Naive thymus-derived CD4-positive, alpha-beta T cell (primary cell): ENCODE measurements around the gene UVRAG. TPM values are rescaled to one million over a fixed set of nuclear protein-coding genes. Genes with fewer than 3 reads are reported as not detected.
"Not testable (repeated sequence)": the region's sequence is repeated elsewhere in the genome, so short reads cannot be mapped to it uniquely, and the experiment has no call there.

ENCODE experiments used
- ATAC-seq: fragments of 150-1000 bp; cut with Tn5 transposase; 2 replicates; pipeline ENCODE4 v1.10.0; 2021; ENCODE audit warnings: mild to moderate bottlenecking, moderate library complexity
- CTCF ChIA-PET: fragments of 350-600 bp; sonication (Branson Sonifier 250); formaldehyde crosslinking; loops from one replicate; lab custom pipeline; 2021; ENCODE audit warnings: antibody characterized with exemption; lab: Charles Lee
- POLR2A ChIA-PET: fragments of 350-600 bp; sonication (Branson Sonifier 250); formaldehyde crosslinking; loops from one replicate; lab custom pipeline; 2021; ENCODE audit warnings: antibody characterized with exemption, inconsistent platforms; lab: Charles Lee
- DNase-seq, 9 donors: peaks; one replicate each; pipeline versions ENCODE4 v3.0.0 to v3.0.0-alpha.2; 2020 to 2022; ENCODE audit warnings: mixed read lengths in 1 of 9
- H3K27ac ChIP-seq: one replicate; pipeline ENCODE4 v1.7.0; 2013; ENCODE audit warnings: mild to moderate bottlenecking, low read depth, low read length, moderate library complexity
- H3K27me3 ChIP-seq, 2 donors: one replicate each; pipeline ENCODE4 v1.7.0; 2013; ENCODE audit warnings: low read length in 2 of 2, mild to moderate bottlenecking in 2 of 2, moderate library complexity in 2 of 2; ENCODE audit not compliant: control insufficient read depth in 2 of 2, insufficient read depth in 2 of 2
- H3K36me3 ChIP-seq, 3 experiments: 1 replicate in 2 of 3; 2 replicates in 1 of 3; pipeline ENCODE4 v1.7.0; 2013; ENCODE audit warnings: low read length in 3 of 3, mild to moderate bottlenecking in 3 of 3, moderate library complexity in 1 of 3; ENCODE audit not compliant: insufficient read depth in 3 of 3, control insufficient read depth in 2 of 3
- H3K4me1 ChIP-seq, 2 donors: one replicate each; pipeline ENCODE4 v1.7.0; 2013; ENCODE audit warnings: low read length in 2 of 2, mild to moderate bottlenecking in 2 of 2, moderate library complexity in 1 of 2; ENCODE audit not compliant: control insufficient read depth in 2 of 2, insufficient read depth in 2 of 2
- H3K4me3 ChIP-seq: 2 replicates; pipeline ENCODE4 v1.7.0; 2013; ENCODE audit warnings: mild to moderate bottlenecking, low read length
- H3K9me3 ChIP-seq, 3 experiments: 1 replicate in 2 of 3; 2 replicates in 1 of 3; pipeline ENCODE4 v1.7.0; 2013; ENCODE audit warnings: low read length in 3 of 3; ENCODE audit not compliant: control insufficient read depth in 2 of 3
- H3K27ac Mint-ChIP-seq, 9 donors: one replicate each; pipeline ENCODE4 v1.8.0; 2020 to 2022; ENCODE audit warnings: mixed read lengths in 9 of 9, mild to moderate bottlenecking in 8 of 9, moderate library complexity in 5 of 9, inconsistent platforms in 2 of 9
- H3K27me3 Mint-ChIP-seq, 5 donors: one replicate each; pipeline ENCODE4 v1.8.0; 2021 to 2022; ENCODE audit warnings: mixed read lengths in 5 of 5, mild to moderate bottlenecking in 1 of 5
- H3K36me3 Mint-ChIP-seq, 5 donors: one replicate each; pipeline ENCODE4 v1.8.0; 2020 to 2022; ENCODE audit warnings: mixed read lengths in 5 of 5, mild to moderate bottlenecking in 3 of 5, inconsistent platforms in 1 of 5
- H3K4me1 Mint-ChIP-seq, 7 donors: one replicate each; pipeline ENCODE4 v1.8.0; 2020 to 2022; ENCODE audit warnings: mixed read lengths in 7 of 7, mild to moderate bottlenecking in 3 of 7, inconsistent platforms in 1 of 7
- H3K4me3 Mint-ChIP-seq, 10 donors: one replicate each; pipeline ENCODE4 v1.8.0; 2020 to 2022; ENCODE audit warnings: mild to moderate bottlenecking in 10 of 10, mixed read lengths in 10 of 10, moderate library complexity in 6 of 10, inconsistent platforms in 2 of 10
- H3K9me3 Mint-ChIP-seq, 11 donors: one replicate each; pipeline ENCODE4 v1.8.0; 2020 to 2022; ENCODE audit warnings: mixed read lengths in 11 of 11, mild to moderate bottlenecking in 4 of 11, inconsistent platforms in 1 of 11, moderate library complexity in 1 of 11
- intact Hi-C, 2 donors: fragments of 100-400 bp; cut with micrococcal nuclease; formaldehyde crosslinking; loops; one replicate each; pipeline ENCODE4 v1.15.1; 2023
- polyA plus RNA-seq, 2 donors: library from polyadenylated mRNA; unstranded; fragments of 300-500 nt; fragmentation: Illumina TruSeq; gene quantifications; one replicate each; pipeline ENCODE4 v1.2.3, GENCODE V29; 2021
- total RNA-seq, 6 experiments: library from RNA in 5 of 6; stranded (reverse) in 5 of 6; gene quantifications; 1 replicate in 5 of 6; 2 replicates in 1 of 6; pipeline ENCODE4 v1.2.3 and lab custom pipeline; 2021 to 2026

The UVRAG gene
- total and polyA plus RNA-seq, 7 experiments from 2014 or later: 12.3 to 46.1 (median 24.6) TPM

DNA sequence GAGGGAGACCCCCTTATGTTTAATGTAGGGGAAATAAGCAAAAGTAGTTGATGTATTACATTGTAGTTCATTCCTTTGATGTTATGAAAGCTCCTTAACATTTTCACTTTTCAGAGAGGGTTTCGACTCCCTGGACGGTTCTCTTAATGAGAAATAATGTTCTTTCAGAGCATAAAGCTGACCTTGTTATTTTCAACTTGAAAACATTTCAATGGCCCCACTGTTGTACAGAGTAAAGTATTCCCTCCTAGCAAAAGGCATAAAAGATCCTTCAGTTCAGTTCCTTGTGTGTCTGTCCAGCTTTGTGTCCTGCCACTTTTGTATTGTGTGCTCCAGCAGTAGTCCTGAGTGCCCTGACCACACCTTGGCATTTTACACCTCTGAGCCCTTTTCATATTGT lies 63.9 kb downstream of the UVRAG start:
- H3K36me3 ChIP-seq: peaks cover 0 to 11% (median 4%) of the 10 kb centered on the region in 3 experiments
- intact Hi-C loops: no loop called here
- no peaks in the 10 kb centered on the region for H3K4me1 ChIP-seq
- Mint-ChIP-seq H3K27ac (peak overlapping the region in 1 of 9 donors; percentile 62), H3K4me1 (peaks cover 2 to 19% (median 10%) of the 10 kb centered on the region in 7 donors), H3K27me3 (no peaks in the 10 kb centered on the region), H3K9me3 (no peaks in the 10 kb centered on the region), H3K36me3 (peaks cover 0 to 25% (median 16%) of the 10 kb centered on the region in 5 donors), H3K4me3 (no peak overlapping the region)
- DNase-seq: no peak
- no peak overlapping the region for H3K27ac ChIP-seq
- ATAC-seq: no peak
- POLR2A ChIA-PET: no interaction called here
- CTCF ChIA-PET: interaction anchor here (0.6 to 0.7 kb wide), 2 partner anchors 80 to 1187 kb away, joined by 3 to 4 read pairs; no protein-coding TSS in a partner anchor
- H3K4me3 ChIP-seq: no peak overlapping the region
- no peaks in the 10 kb centered on the region for H3K27me3 ChIP-seq
- no peaks in the 10 kb centered on the region for H3K9me3 ChIP-seq

DNA sequence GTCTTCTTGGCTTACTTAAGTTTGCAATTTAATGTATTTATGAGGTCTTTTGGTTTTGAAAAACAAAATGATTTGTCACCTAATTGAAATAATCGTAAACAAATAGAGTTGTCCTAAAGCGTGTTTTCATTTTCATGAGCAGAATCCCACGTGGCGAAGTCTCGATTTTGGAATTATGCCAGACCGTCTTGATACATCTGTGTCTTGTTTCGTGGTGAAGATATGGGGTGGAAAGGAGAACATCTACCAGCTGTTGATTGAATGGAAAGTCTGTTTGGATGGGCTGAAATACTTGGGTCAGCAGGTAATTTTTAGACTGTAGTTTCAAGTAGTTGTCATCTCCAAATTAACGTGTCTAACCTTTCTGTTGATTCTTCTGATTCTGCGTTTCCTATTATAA lies 64.7 kb downstream of the UVRAG start:
- no peak overlapping the region for H3K4me3 ChIP-seq
- POLR2A ChIA-PET: no interaction called here

DNA sequence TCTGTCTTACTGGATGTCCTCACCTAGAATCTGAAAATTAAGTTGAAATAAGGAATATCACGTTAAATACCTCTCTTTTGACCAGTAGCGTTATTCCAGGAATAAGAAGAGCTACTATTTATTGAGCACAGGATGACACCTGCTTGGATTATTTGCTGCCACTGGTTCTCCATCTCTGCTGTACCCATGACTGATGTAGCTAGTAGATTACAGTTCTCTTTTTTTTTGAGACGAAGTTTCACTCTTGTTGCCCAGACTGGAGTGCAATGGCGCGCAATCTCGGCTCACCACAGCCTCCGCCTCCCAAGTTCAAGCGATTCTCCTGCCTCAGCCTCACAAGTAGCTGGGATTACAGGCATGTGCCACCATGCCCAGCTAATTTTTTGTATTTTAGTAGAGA lies 65.3 kb downstream of the UVRAG start:
- ATAC-seq, H3K9me3 Mint-ChIP-seq, CTCF ChIA-PET, intact Hi-C loops, H3K27me3 ChIP-seq, DNase-seq, H3K27ac Mint-ChIP-seq, H3K9me3 ChIP-seq, H3K27me3 Mint-ChIP-seq, H3K27ac ChIP-seq, H3K4me3 ChIP-seq, H3K4me1 ChIP-seq, POLR2A ChIA-PET, H3K4me3 Mint-ChIP-seq: not testable (repeated sequence)
- H3K36me3 ChIP-seq: peaks cover 0 to 11% (median 4%) of the 10 kb centered on the region in 3 experiments
- peaks cover 0 to 20% (median 11%) of the 10 kb centered on the region in 7 donors for H3K4me1 Mint-ChIP-seq
- H3K36me3 Mint-ChIP-seq: peaks cover 0 to 25% (median 16%) of the 10 kb centered on the region in 5 donors

More for the DNA sequence above, 64.7 kb downstream of the UVRAG start:
- no peaks in the 10 kb centered on the region for H3K4me1 ChIP-seq
- H3K36me3 Mint-ChIP-seq: peaks cover 0 to 25% (median 16%) of the 10 kb centered on the region in 5 donors
- CTCF ChIA-PET: no interaction called here
- no peaks in the 10 kb centered on the region for H3K9me3 ChIP-seq
- H3K4me1 Mint-ChIP-seq: peaks cover 0 to 20% (median 12%) of the 10 kb centered on the region in 7 donors
- no peaks in the 10 kb centered on the region for H3K27me3 ChIP-seq
- H3K27ac ChIP-seq: no peak overlapping the region
- ATAC-seq (no peak), DNase-seq (no peak)
- no peak overlapping the region for H3K27ac Mint-ChIP-seq
- intact Hi-C loops: no loop called here
- H3K9me3 Mint-ChIP-seq: no peaks in the 10 kb centered on the region
- no peaks in the 10 kb centered on the region for H3K27me3 Mint-ChIP-seq
- no peak overlapping the region for H3K4me3 Mint-ChIP-seq
- peaks cover 0 to 11% (median 4%) of the 10 kb centered on the region in 3 experiments for H3K36me3 ChIP-seq

DNA sequence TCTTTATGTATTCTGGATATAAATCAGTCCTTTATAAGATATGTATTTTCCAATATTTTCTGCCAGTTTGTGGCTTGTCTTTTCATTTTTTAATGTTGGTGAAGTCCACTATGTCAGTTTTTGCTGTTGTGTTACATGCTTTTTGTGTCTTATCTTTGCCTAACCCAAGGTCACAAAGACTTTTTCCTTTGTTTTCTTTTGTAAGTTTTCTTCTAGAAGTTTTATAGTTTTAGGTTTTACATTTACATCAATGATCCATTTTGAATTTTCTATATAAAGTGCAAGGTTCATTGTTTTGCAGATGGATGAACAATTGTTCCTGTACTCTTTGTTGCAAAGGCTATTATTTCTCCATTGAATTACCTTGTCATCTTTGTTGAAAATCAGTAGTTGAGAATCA lies 69.3 kb downstream of the UVRAG start:
- Mint-ChIP-seq H3K27me3 (no peaks in the 10 kb centered on the region), H3K4me1 (peaks cover 0 to 16% (median 7%) of the 10 kb centered on the region in 7 donors), H3K9me3 (no peaks in the 10 kb centered on the region), H3K4me3 (no peak overlapping the region), H3K27ac (no peak overlapping the region), H3K36me3 (peaks cover 0 to 24% (median 14%) of the 10 kb centered on the region in 5 donors)
- no peaks in the 10 kb centered on the region for H3K27me3 ChIP-seq
- ATAC-seq (no peak), DNase-seq (no peak)
- H3K27ac ChIP-seq: no peak overlapping the region
- ChIA-PET CTCF (no interaction called here), POLR2A (no interaction called here)
- H3K36me3 ChIP-seq: peaks cover 0 to 13% (median 4%) of the 10 kb centered on the region in 3 experiments
- no peak overlapping the region for H3K4me3 ChIP-seq
- no peaks in the 10 kb centered on the region for H3K4me1 ChIP-seq
- H3K9me3 ChIP-seq: no peaks in the 10 kb centered on the region
- intact Hi-C loops: no loop called here

DNA sequence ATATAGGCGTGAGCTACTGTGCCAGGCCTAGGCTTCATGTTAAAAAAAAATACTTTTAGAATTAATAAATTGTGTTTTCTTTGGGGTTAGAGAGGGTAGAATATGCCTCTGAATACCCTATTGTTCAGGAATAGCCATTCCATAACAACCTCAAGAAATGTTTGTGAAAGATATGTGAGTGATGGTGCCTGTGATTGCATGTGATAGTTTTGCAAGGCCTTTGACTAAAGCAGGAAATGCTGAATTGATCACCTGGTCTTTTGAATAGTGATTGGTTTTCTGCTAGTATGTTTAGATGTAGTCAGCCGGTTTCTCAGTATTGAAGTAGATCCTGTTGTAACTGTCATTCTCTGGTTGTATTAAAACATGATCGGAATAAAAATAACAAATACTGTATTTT lies 73.4 kb downstream of the UVRAG start:
- ChIA-PET POLR2A (no interaction called here), CTCF (no interaction called here)
- Histone ChIP-seq H3K27ac (no peak overlapping the region), H3K27me3 (no peaks in the 10 kb centered on the region), H3K36me3 (peaks cover 0 to 13% (median 4%) of the 10 kb centered on the region in 3 experiments), H3K9me3 (no peaks in the 10 kb centered on the region), H3K4me1 (no peaks in the 10 kb centered on the region), H3K4me3 (no peak overlapping the region)
- Mint-ChIP-seq H3K4me1 (peaks cover 9 to 20% (median 16%) of the 10 kb centered on the region in 7 donors), H3K36me3 (peaks cover 0 to 25% (median 6%) of the 10 kb centered on the region in 5 donors), H3K9me3 (no peaks in the 10 kb centered on the region), H3K27ac (no peak overlapping the region), H3K27me3 (no peaks in the 10 kb centered on the region), H3K4me3 (no peak overlapping the region)
- intact Hi-C loops: no loop called here
- ATAC-seq (no peak), DNase-seq (no peak)

DNA sequence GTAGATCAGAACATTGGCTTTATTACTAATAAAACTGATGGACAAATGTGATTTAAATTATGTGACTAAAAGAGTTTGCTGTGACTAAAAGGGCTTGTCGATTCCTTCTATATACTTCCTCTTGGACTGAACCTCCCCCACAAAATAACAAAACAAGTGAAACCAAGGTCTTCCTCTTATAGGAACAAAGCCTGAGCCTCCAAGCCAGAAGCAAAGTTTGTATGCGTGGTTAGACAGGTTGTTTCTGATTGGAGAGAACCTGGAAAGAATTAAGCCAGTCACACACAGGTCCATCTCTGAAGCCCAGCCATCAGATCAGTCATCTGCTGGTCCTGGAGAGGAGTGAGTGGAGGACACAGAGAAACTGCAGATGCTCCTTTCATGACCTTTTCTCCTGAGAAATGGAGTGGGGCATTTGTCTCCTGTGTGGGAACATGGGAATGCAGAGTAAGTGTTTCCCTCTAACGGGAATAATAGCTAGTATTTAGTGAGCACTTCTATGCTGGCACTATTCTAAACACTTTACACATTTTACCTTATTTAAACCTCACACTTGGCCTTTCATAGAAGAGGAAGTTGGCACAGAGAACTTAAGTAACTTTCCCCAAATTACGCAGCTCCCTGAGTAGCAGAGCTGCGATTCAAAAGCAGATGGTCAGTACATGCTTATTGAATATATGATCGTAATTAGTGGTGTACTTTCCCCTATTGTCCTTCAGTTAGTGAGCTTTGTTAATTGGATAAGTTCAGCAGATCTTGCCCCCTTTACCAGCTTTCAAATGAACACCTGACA lies 77.1 kb downstream of the UVRAG start:
- ChIA-PET POLR2A (no interaction called here), CTCF (interaction anchor here (1.7 kb wide), 1 partner anchor 260 kb away, joined by 4 read pairs; no protein-coding TSS in a partner anchor)
- Histone ChIP-seq H3K4me1 (no peaks in the 10 kb centered on the region), H3K36me3 (peaks cover 0 to 13% (median 4%) of the 10 kb centered on the region in 3 experiments), H3K27me3 (no peaks in the 10 kb centered on the region), H3K27ac (no peak overlapping the region), H3K4me3 (no peak overlapping the region), H3K9me3 (no peaks in the 10 kb centered on the region)
- ATAC-seq (peak; percentile 57), DNase-seq (no peak)
- H3K4me1 Mint-ChIP-seq: peaks cover 6 to 24% (median 12%) of the 10 kb centered on the region in 7 donors
- no peak overlapping the region for H3K4me3 Mint-ChIP-seq
- H3K9me3 Mint-ChIP-seq: no peaks in the 10 kb centered on the region
- peak overlapping the region in 1 of 9 donors; percentile 9 for H3K27ac Mint-ChIP-seq
- intact Hi-C loops: no loop called here
- H3K27me3 Mint-ChIP-seq: no peaks in the 10 kb centered on the region
- peaks cover 3 to 20% (median 6%) of the 10 kb centered on the region in 5 donors for H3K36me3 Mint-ChIP-seq
